Measurements from ENCODE around the gene TNIP3.

DNA sequence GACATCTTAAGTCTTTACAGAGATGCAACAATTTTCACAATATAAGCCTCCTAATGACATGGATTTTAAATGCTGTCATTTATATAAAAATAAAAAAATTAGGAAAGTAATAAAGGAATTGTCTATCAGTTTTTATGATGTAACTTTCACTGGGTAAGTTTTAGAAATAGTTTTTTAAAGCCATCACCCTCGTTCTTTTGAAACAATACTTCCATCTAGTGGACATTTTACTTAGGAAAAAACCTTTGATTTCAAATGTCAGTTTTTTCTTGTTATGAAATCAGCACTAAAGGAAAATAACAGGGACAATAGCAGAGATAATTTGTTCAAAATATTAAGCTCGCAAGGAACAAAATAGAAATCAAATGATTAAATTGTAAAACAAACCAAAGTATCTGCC, 67.5 kb downstream of the TNIP3 start:
- TF ChIP-seq CTCF (IDR thresholded peaks at IDR 0.05) = peak; percentile 27; the same call in 1 of the 2 replicates
- no peak for TF ChIP-seq POLR2AphosphoS5 (IDR thresholded peaks at IDR 0.05; ENCODE audit: low read depth, low read length)
- TF ChIP-seq REST (IDR thresholded peaks at IDR 0.05; ENCODE audit: insufficient read depth in 1 of 2, low read depth in 2 of 2, low read length in 1 of 2) = no peak
- no peak for TF ChIP-seq SIN3A (IDR thresholded peaks at IDR 0.05; ENCODE audit: borderline replicate concordance, insufficient read depth, low read depth, low read length)
- TF ChIP-seq TCF7L2 (IDR thresholded peaks at IDR 0.05; ENCODE audit: low read depth, low read length) = no peak
